Neural progenitor cell (in vitro differentiated cells): ENCODE measurements around the gene ARVCF. TPM values are rescaled to one million over a fixed set of nuclear protein-coding genes. Genes with fewer than 3 reads are reported as not detected.

Source experiments
- DNase-seq: peaks from one replicate; pipeline ENCODE4 v3.0.0-alpha.2; 2016; ENCODE audit warnings: low spot score
- H2AFZ ChIP-seq: fragments of 200-600 bp; sonication (generic); replicated peaks from 2 replicates; pipeline ENCODE4 v1.6.1; 2016; ENCODE audit warnings: antibody characterized with exemption
- H3F3A ChIP-seq: fragments of 200-600 bp; sonication (generic); 2 replicates; pipeline ENCODE4 v1.6.1; 2016; ENCODE audit warnings: antibody characterized with exemption, low read depth
- H3K27ac ChIP-seq: fragments of 200-600 bp; sonication (generic); 2 replicates; pipeline ENCODE4 v1.5.1; 2016; ENCODE audit warnings: mild to moderate bottlenecking
- H3K27me3 ChIP-seq: fragments of 200-600 bp; sonication (generic); 2 replicates; pipeline ENCODE4 v1.6.1; 2016; ENCODE audit warnings: mild to moderate bottlenecking, moderate library complexity
- H3K36me3 ChIP-seq: fragments of 200-600 bp; sonication (generic); 2 replicates; pipeline ENCODE4 v1.5.1; 2016
- H3K4me1 ChIP-seq: fragments of 200-600 bp; sonication (generic); 2 replicates; pipeline ENCODE4 v1.6.1; 2016; ENCODE audit warnings: mixed run types
- H3K4me2 ChIP-seq: fragments of 200-600 bp; sonication (generic); 2 replicates; pipeline ENCODE4 v1.6.1; 2016
- H3K4me3 ChIP-seq: fragments of 200-600 bp; sonication (generic); 2 replicates; pipeline ENCODE4 v1.5.1; 2016
- H3K79me2 ChIP-seq: fragments of 200-600 bp; sonication (generic); 2 replicates; pipeline ENCODE4 v1.6.1; 2016; ENCODE audit warnings: low read depth
- H3K9ac ChIP-seq: fragments of 200-600 bp; sonication (generic); 2 replicates; pipeline ENCODE4 v1.6.1; 2016
- H3K9me3 ChIP-seq: fragments of 200-600 bp; sonication (generic); 2 replicates; pipeline ENCODE4 v1.5.1; 2016; ENCODE audit warnings: low read depth
- H4K20me1 ChIP-seq: fragments of 200-600 bp; sonication (generic); 2 replicates; pipeline ENCODE4 v1.6.1; 2016; ENCODE audit warnings: low read depth
- H3K27ac Mint-ChIP-seq: 3 replicates; pipeline ENCODE4 v1.8.0; 2021; ENCODE audit warnings: mixed read lengths
- H3K27me3 Mint-ChIP-seq: 2 replicates; pipeline ENCODE4 v1.8.0; 2022; ENCODE audit warnings: low read depth, mild to moderate bottlenecking, inconsistent platforms, moderate library complexity, mixed read lengths; ENCODE audit not compliant: insufficient read depth
- H3K36me3 Mint-ChIP-seq: 3 replicates; pipeline ENCODE4 v1.8.0; 2021; ENCODE audit warnings: mixed read lengths
- H3K4me1 Mint-ChIP-seq: 3 replicates; pipeline ENCODE4 v1.8.0; 2021; ENCODE audit warnings: mixed read lengths
- H3K4me3 Mint-ChIP-seq: 3 replicates; pipeline ENCODE4 v1.8.0; 2021; ENCODE audit warnings: mild to moderate bottlenecking, moderate library complexity, mixed read lengths
- H3K9me3 Mint-ChIP-seq: 3 replicates; pipeline ENCODE4 v1.8.0; 2020; ENCODE audit warnings: mixed read lengths
- CTCF ChIP-seq: fragments of 200-600 bp; sonication (generic); IDR thresholded peaks from 2 replicates; pipeline ENCODE4 v1.5.1; 2017; ENCODE audit warnings: antibody characterized with exemption, mild to moderate bottlenecking
- EZH2 ChIP-seq: fragments of 200-600 bp; sonication (generic); IDR thresholded peaks from 2 replicates; pipeline ENCODE4 v1.6.1; 2017; ENCODE audit warnings: antibody characterized with exemption, mild to moderate bottlenecking, moderate library complexity
- EZH2phosphoT487 ChIP-seq: fragments of 200-600 bp; sonication (generic); IDR thresholded peaks from 2 replicates; pipeline ENCODE4 v1.6.1; 2017; ENCODE audit warnings: antibody characterized with exemption
- total RNA-seq: library from RNA; depleted of rRNA; stranded (reverse); fragments of >200 nt; gene quantifications from 2 replicates; pipeline ENCODE4 v1.2.3, GENCODE V29; 2015; ENCODE audit warnings: low replicate concordance

Gene ARVCF
- total RNA-seq, 1 donor from 2014 or later = 35.4 TPM

- H3K4me3 Mint-ChIP-seq = no peak overlapping the region
- no peaks in the 10 kb centered on the region for H3K36me3 ChIP-seq
- H3K4me1 ChIP-seq = peaks cover 10% of the 10 kb centered on the region
- H3K9ac ChIP-seq = no peak overlapping the region
- H3K4me1 Mint-ChIP-seq = peaks cover 22% of the 10 kb centered on the region
- no peaks in the 10 kb centered on the region for H3K9me3 ChIP-seq
- peaks cover 15% of the 10 kb centered on the region for H3K79me2 ChIP-seq
- H3K27ac ChIP-seq = no peak overlapping the region
- H3K36me3 Mint-ChIP-seq = peaks cover 2% of the 10 kb centered on the region
- peaks cover 17% of the 10 kb centered on the region for H4K20me1 ChIP-seq
- TF ChIP-seq EZH2phosphoT487 (no peak), CTCF (no peak), EZH2 (no peak)
- no peak overlapping the region for H3K27ac Mint-ChIP-seq
- H3K4me3 ChIP-seq = no peak overlapping the region
- no peaks in the 10 kb centered on the region for H3K27me3 ChIP-seq
- no peak for DNase-seq
- H2AFZ ChIP-seq = no peak overlapping the region
- H3K4me2 ChIP-seq = no peak overlapping the region
- peaks cover 5% of the 10 kb centered on the region for H3K27me3 Mint-ChIP-seq
- H3F3A ChIP-seq = peaks cover 10% of the 10 kb centered on the region
- H3K9me3 Mint-ChIP-seq = no peaks in the 10 kb centered on the region
Observed at GRCh38 chr22:19989725-19990067, 26.9 kb downstream of the ARVCF start.

- peaks cover 2% of the 10 kb centered on the region for H3K36me3 Mint-ChIP-seq
- H3K4me1 Mint-ChIP-seq = peaks cover 26% of the 10 kb centered on the region
- H3K4me3 Mint-ChIP-seq = no peak overlapping the region
- H3F3A ChIP-seq = peaks cover 10% of the 10 kb centered on the region
- no peak overlapping the region for H3K27ac ChIP-seq
- H3K27me3 ChIP-seq = no peaks in the 10 kb centered on the region
- no peaks in the 10 kb centered on the region for H3K36me3 ChIP-seq
- H3K9me3 ChIP-seq = no peaks in the 10 kb centered on the region
- H3K27me3 Mint-ChIP-seq = peaks cover 5% of the 10 kb centered on the region
- no peak for DNase-seq
- peak overlapping the region; percentile 42 for H3K27ac Mint-ChIP-seq
- H4K20me1 ChIP-seq = peaks cover 23% of the 10 kb centered on the region
- H3K9me3 Mint-ChIP-seq = no peaks in the 10 kb centered on the region
- TF ChIP-seq EZH2 = no peak
- TF ChIP-seq EZH2phosphoT487 = no peak
- TF ChIP-seq CTCF = no peak
- no peak overlapping the region for H3K4me2 ChIP-seq
- no peak overlapping the region for H3K4me3 ChIP-seq
- H2AFZ ChIP-seq = no peak overlapping the region
- peaks cover 21% of the 10 kb centered on the region for H3K79me2 ChIP-seq
- peaks cover 10% of the 10 kb centered on the region for H3K4me1 ChIP-seq
- no peak overlapping the region for H3K9ac ChIP-seq
Observed at GRCh38 chr22:19988965-19989724, 27.5 kb downstream of the ARVCF start.

- Mint-ChIP-seq H3K36me3 (peaks cover 2% of the 10 kb centered on the region), H3K9me3 (no peaks in the 10 kb centered on the region), H3K27me3 (peaks cover 3% of the 10 kb centered on the region), H3K4me1 (peaks cover 29% of the 10 kb centered on the region), H3K27ac (no peak overlapping the region), H3K4me3 (peak overlapping the region; percentile 82)
- TF ChIP-seq CTCF (no peak), EZH2 (no peak), EZH2phosphoT487 (no peak)
- no peak overlapping the region for H3K4me2 ChIP-seq
- H3K4me3 ChIP-seq = no peak overlapping the region
- H3F3A ChIP-seq = peaks cover 10% of the 10 kb centered on the region
- peaks cover 31% of the 10 kb centered on the region for H4K20me1 ChIP-seq
- no peak for DNase-seq
- H3K36me3 ChIP-seq = no peaks in the 10 kb centered on the region
- H3K4me1 ChIP-seq = peaks cover 10% of the 10 kb centered on the region
- H3K27me3 ChIP-seq = no peaks in the 10 kb centered on the region
- no peak overlapping the region for H3K9ac ChIP-seq
- peaks cover 26% of the 10 kb centered on the region for H3K79me2 ChIP-seq
- no peak overlapping the region for H2AFZ ChIP-seq
- no peaks in the 10 kb centered on the region for H3K9me3 ChIP-seq
- no peak overlapping the region for H3K27ac ChIP-seq
Observed at GRCh38 chr22:19988331-19988808, 28.3 kb downstream of the ARVCF start.
